Mesenchymal stem cell (in vitro differentiated cells and primary cell): ENCODE data around the gene CRYBG1.

ENCODE experiments used
- DNase-seq: peaks from one replicate; pipeline ENCODE4 v3.0.0-alpha.2; 2013
- H2AFZ ChIP-seq: one replicate; pipeline ENCODE4 v1.6.1; 2013; ENCODE audit warnings: low read depth, mild to moderate bottlenecking, control low read depth, inconsistent platforms, low read length, moderate library complexity
- H2AK5ac ChIP-seq: 2 replicates; pipeline ENCODE4 v1.6.1; 2013; ENCODE audit warnings: low read length, moderate library complexity, mild to moderate bottlenecking, inconsistent platforms; ENCODE audit not compliant: severe bottlenecking
- H2BK120ac ChIP-seq: one replicate; pipeline ENCODE4 v1.6.1; 2013; ENCODE audit warnings: low read depth, mild to moderate bottlenecking, inconsistent platforms, low read length, moderate library complexity
- H2BK12ac ChIP-seq, 2 experiments: one replicate each; pipeline ENCODE4 v1.6.1; 2013; ENCODE audit warnings: inconsistent platforms in 2 of 2, low read length in 2 of 2, mild to moderate bottlenecking in 2 of 2, moderate library complexity in 2 of 2, control low read depth in 1 of 2
- H2BK15ac ChIP-seq: one replicate; pipeline ENCODE4 v1.6.1; 2013; ENCODE audit warnings: mild to moderate bottlenecking, low read depth, inconsistent platforms; ENCODE audit not compliant: poor library complexity, severe bottlenecking
- H2BK5ac ChIP-seq: 2 replicates; pipeline ENCODE4 v1.6.1; 2013; ENCODE audit warnings: low read depth, mild to moderate bottlenecking, low read length, control low read depth, inconsistent platforms; ENCODE audit not compliant: poor library complexity, severe bottlenecking
- H3K14ac ChIP-seq, 2 experiments: one replicate each; pipeline ENCODE4 v1.6.1; 2013; ENCODE audit warnings: inconsistent platforms in 2 of 2, low read length in 2 of 2, control low read depth in 1 of 2, mild to moderate bottlenecking in 1 of 2, moderate library complexity in 1 of 2
- H3K18ac ChIP-seq, 2 experiments: one replicate each; pipeline ENCODE4 v1.6.1; 2013; ENCODE audit warnings: inconsistent platforms in 2 of 2, low read length in 2 of 2, control low read depth in 1 of 2, low read depth in 1 of 2, mild to moderate bottlenecking in 1 of 2
- H3K23ac ChIP-seq, 2 experiments: one replicate each; pipeline ENCODE4 v1.6.1; 2013; ENCODE audit warnings: inconsistent platforms in 2 of 2, low read length in 2 of 2, mild to moderate bottlenecking in 2 of 2, moderate library complexity in 2 of 2, control low read depth in 1 of 2
- H3K27ac ChIP-seq: 2 replicates; pipeline ENCODE4 v1.5.1; 2013; ENCODE audit warnings: mild to moderate bottlenecking, moderate library complexity, low read length, control low read depth, inconsistent platforms; ENCODE audit not compliant: poor library complexity, severe bottlenecking
- H3K27me3 ChIP-seq, 2 experiments: 2 replicates each; pipeline versions ENCODE4 v1.6.1 to v1.7.0; 2013; ENCODE audit warnings: low read length in 2 of 2, mild to moderate bottlenecking in 2 of 2, moderate library complexity in 2 of 2, control low read depth in 1 of 2, inconsistent platforms in 1 of 2; ENCODE audit not compliant: control insufficient read depth in 1 of 2, insufficient read depth in 1 of 2
- H3K36me3 ChIP-seq, 2 experiments: 2 replicates each; pipeline versions ENCODE4 v1.6.1 to v1.7.0; 2013; ENCODE audit warnings: low read length in 2 of 2, control low read depth in 1 of 2, inconsistent platforms in 1 of 2, low read depth in 1 of 2, mild to moderate bottlenecking in 1 of 2; ENCODE audit not compliant: insufficient read depth in 2 of 2, control insufficient read depth in 1 of 2
- H3K4ac ChIP-seq, 2 experiments: one replicate each; pipeline ENCODE4 v1.6.1; 2013; ENCODE audit warnings: inconsistent platforms in 2 of 2, low read length in 2 of 2, mild to moderate bottlenecking in 2 of 2, moderate library complexity in 2 of 2, control low read depth in 1 of 2, low read depth in 1 of 2
- H3K4me1 ChIP-seq: 2 replicates; pipeline ENCODE4 v1.6.1; 2013; ENCODE audit warnings: low read depth, low read length, control low read depth; ENCODE audit not compliant: control insufficient read depth, insufficient read depth
- H3K4me2 ChIP-seq: 2 replicates; pipeline ENCODE4 v1.6.1; 2013; ENCODE audit warnings: low read length, mild to moderate bottlenecking, inconsistent platforms; ENCODE audit not compliant: poor library complexity, severe bottlenecking
- H3K4me3 ChIP-seq, 2 experiments: 2 replicates each; pipeline versions ENCODE4 v1.5.1 to v1.7.0; 2013; ENCODE audit warnings: low read length in 2 of 2, mild to moderate bottlenecking in 2 of 2, control low read depth in 1 of 2, low read depth in 1 of 2; ENCODE audit not compliant: insufficient read depth in 1 of 2
- H3K79me1 ChIP-seq: replicated peaks from 2 replicates; pipeline ENCODE4 v1.6.1; 2013; ENCODE audit warnings: mild to moderate bottlenecking, control low read depth, low read length, inconsistent platforms; ENCODE audit not compliant: poor library complexity, severe bottlenecking
- H3K9ac ChIP-seq: 2 replicates; pipeline ENCODE4 v1.7.0; 2013; ENCODE audit warnings: mild to moderate bottlenecking, low read length, moderate library complexity
- H3K9me3 ChIP-seq: 2 replicates; pipeline ENCODE4 v1.7.0; 2013; ENCODE audit warnings: mild to moderate bottlenecking, low read length; ENCODE audit not compliant: control insufficient read depth
- H4K8ac ChIP-seq: one replicate; pipeline ENCODE4 v1.6.1; 2013; ENCODE audit warnings: inconsistent platforms, mild to moderate bottlenecking, low read length, moderate library complexity
- H4K91ac ChIP-seq: one replicate; pipeline ENCODE4 v1.6.1; 2013; ENCODE audit warnings: mild to moderate bottlenecking, low read length, inconsistent platforms
- WGBS: methylation state at CpG from one replicate; pipeline ENCODE4 v1.1.7; 2013; ENCODE audit warnings: mixed read lengths; 5-methylcytosine and 5-hydroxymethylcytosine counted together

The CRYBG1 gene

DNA sequence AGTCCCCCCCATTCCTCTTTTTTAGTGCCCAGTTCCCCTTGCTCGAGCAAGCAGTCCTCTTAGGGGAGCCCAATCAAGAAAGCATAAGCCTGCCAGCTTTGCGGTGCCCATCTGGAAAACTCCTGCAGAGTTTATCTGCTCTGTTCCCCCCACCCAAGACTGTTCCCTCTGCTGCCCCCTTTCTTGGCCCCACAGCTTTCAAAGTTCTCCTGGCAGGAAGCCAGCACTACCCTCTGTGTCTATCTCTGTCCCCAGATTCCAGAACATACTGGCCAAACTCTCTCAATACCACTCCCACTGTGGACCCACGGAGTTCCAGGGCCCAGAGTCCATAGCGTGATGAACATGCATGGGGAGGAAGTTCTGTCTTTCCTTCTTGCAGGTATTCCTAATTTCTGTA is 55.4 kb downstream of the CRYBG1 start:
- Histone ChIP-seq H3K27ac (no peak overlapping the region), H4K91ac (no peak overlapping the region), H3K9me3 (no peaks in the 10 kb centered on the region), H2BK5ac (no peak overlapping the region), H3K4me2 (no peak overlapping the region), H2BK120ac (no peak overlapping the region), H3K4me1 (no peaks in the 10 kb centered on the region), H2AK5ac (no peak overlapping the region), H2BK12ac (no peak overlapping the region), H3K36me3 (no peaks in the 10 kb centered on the region), H3K4me3 (no peak overlapping the region), H3K79me1 (no peaks in the 10 kb centered on the region), H3K18ac (no peak overlapping the region), H3K23ac (no peak overlapping the region), H3K4ac (no peak overlapping the region), H3K27me3 (peaks cover 28 to 47% of the 10 kb centered on the region in 2 experiments), H2AFZ (no peak overlapping the region), H3K9ac (no peak overlapping the region), H2BK15ac (no peak overlapping the region), H3K14ac (no peak overlapping the region), H4K8ac (no peak overlapping the region)
- 89% methylated on average over 4 of the region's 4 CpGs for WGBS
- DNase-seq, result no peak

DNA sequence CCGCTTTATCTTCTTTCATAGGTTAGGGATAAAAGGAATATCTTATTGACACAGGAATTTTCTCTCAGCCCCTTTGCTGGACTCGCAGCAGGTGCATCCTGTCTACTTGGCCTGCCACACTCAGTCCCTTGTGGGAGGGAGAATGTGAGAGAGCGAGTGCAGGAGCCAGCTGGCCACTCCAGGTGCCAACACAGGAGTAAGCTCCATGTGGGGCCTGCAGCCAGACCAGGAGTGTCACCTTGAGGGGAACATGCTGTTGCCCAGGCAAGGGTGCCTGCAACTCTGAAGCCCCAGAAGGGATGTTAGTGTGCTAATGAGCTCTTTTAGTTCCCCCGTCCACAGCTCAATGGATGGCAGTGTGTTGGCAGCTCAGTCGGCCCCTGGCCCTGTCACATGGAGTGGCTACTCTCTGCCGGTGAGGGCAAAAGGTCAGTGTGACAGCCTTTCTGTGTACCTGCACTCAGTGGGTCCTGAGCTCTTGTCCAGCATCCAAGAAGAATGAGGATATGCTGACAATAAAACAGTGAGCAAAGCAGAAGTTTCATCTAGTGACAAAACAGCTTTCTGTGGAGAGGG is 57.1 kb downstream of the CRYBG1 start:
- H3K9me3 ChIP-seq, result no peaks in the 10 kb centered on the region
- peaks cover 28 to 41% of the 10 kb centered on the region in 2 experiments for H3K27me3 ChIP-seq
- no peak overlapping the region for H2BK120ac ChIP-seq
- no peaks in the 10 kb centered on the region for H3K36me3 ChIP-seq
- no peak overlapping the region for H3K23ac ChIP-seq
- H3K9ac ChIP-seq, result no peak overlapping the region
- no peak overlapping the region for H3K4me2 ChIP-seq
- no peak overlapping the region for H2BK15ac ChIP-seq
- no peak overlapping the region for H2AK5ac ChIP-seq
- no peak overlapping the region for H3K4ac ChIP-seq
- H4K8ac ChIP-seq, result no peak overlapping the region
- no peaks in the 10 kb centered on the region for H3K79me1 ChIP-seq
- no peak overlapping the region for H3K18ac ChIP-seq
- no peak overlapping the region for H3K4me3 ChIP-seq
- H3K14ac ChIP-seq, result no peak overlapping the region
- no peak for DNase-seq
- H2BK5ac ChIP-seq, result no peak overlapping the region
- no peak overlapping the region for H4K91ac ChIP-seq
- H3K4me1 ChIP-seq, result no peaks in the 10 kb centered on the region
- no peak overlapping the region for H3K27ac ChIP-seq
- 70% methylated on average over 5 of the region's 6 CpGs for WGBS
- no peak overlapping the region for H2AFZ ChIP-seq
- no peak overlapping the region for H2BK12ac ChIP-seq

DNA sequence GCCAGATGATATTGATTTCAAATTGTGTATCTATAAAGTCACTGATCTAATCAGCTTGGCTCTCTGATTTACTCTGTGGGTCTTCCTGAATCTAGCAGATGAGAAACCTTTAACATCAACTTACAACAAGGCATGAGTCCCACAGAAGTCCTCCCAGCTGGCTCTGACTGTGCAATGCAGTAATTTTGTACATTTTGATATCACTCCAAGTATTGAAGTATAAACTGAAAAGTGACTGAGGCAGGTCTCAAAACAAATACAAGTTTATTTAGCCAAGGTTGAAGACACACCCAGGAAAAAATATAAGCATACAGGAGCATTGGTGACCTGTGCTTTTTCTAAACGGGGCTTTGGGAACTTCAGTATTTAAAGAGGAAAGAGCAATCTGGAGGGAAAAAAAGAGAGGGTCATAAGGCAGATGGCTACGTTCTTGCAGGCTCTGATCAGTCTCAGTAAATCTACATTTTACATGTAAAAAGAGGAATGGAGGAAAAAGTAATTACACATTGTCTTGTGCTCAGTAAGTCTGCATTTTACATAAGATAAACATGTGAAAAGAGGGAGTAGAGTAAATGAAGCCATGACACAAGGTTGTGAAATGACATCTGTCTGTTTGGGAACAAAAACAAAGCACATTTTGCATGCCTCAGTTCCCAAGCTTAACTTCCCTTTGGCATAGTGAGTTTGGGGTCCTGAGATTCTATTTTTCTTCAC is 59.5 kb downstream of the CRYBG1 start:
- Histone ChIP-seq H3K4me2 (no peak overlapping the region), H3K4me1 (no peaks in the 10 kb centered on the region), H3K27me3 (peaks cover 21 to 27% of the 10 kb centered on the region in 2 experiments), H3K4ac (no peak overlapping the region), H3K9me3 (no peaks in the 10 kb centered on the region), H2BK15ac (no peak overlapping the region), H3K14ac (no peak overlapping the region), H3K36me3 (no peaks in the 10 kb centered on the region), H4K91ac (no peak overlapping the region), H3K4me3 (no peak overlapping the region), H2BK5ac (no peak overlapping the region), H2BK120ac (no peak overlapping the region), H3K23ac (no peak overlapping the region), H3K79me1 (no peaks in the 10 kb centered on the region), H3K9ac (no peak overlapping the region), H2BK12ac (no peak overlapping the region), H3K27ac (no peak overlapping the region), H2AFZ (no peak overlapping the region), H4K8ac (no peak overlapping the region), H2AK5ac (no peak overlapping the region), H3K18ac (no peak overlapping the region)
- no peak for DNase-seq
- WGBS, result 53% methylated on average over 2 of the region's 2 CpGs

DNA sequence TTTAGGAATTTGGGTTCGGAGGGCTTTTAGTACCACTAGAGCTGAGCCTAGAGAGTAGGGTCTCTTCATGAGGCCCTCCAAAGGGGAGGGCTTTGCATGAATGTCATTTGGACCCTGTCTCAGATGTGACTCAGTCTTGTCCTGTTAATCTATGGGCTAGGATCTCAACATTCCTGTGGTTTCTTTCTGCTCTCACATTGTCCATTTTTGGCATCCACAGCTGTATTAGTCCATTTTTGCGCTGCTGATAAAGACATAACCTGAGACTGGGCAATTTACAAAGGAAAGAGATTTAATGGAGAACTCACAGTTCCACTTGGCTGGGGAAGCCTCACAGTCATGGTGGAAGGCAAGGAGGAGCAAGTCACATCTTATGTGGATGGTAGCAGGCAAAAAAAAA is 61.0 kb downstream of the CRYBG1 start:
- H2AK5ac ChIP-seq, result no peak overlapping the region
- peak; percentile 22 for DNase-seq

More for the DNA sequence above, 61.0 kb downstream of the CRYBG1 start:
- Histone ChIP-seq H3K4ac (no peak overlapping the region), H3K27ac (no peak overlapping the region), H2BK5ac (no peak overlapping the region), H3K14ac (no peak overlapping the region), H4K91ac (no peak overlapping the region), H2BK120ac (no peak overlapping the region), H3K9me3 (no peaks in the 10 kb centered on the region), H2BK12ac (no peak overlapping the region), H3K79me1 (no peaks in the 10 kb centered on the region), H3K36me3 (no peaks in the 10 kb centered on the region), H3K4me2 (no peak overlapping the region), H3K23ac (no peak overlapping the region), H3K4me3 (no peak overlapping the region), H3K27me3 (peaks cover 13% of the 10 kb centered on the region in 2 experiments), H4K8ac (no peak overlapping the region), H2AFZ (no peak overlapping the region), H2BK15ac (no peak overlapping the region), H3K9ac (no peak overlapping the region), H3K18ac (no peak overlapping the region), H3K4me1 (no peaks in the 10 kb centered on the region)
- 77% methylated on average over 2 of the region's 2 CpGs for WGBS
